MM.1S (cell line): ENCODE data around the gene HAND2.

Source experiments
- DNase-seq: peaks from one replicate; pipeline ENCODE4 v3.0.0-alpha.2; 2015
- H2AFZ ChIP-seq: fragments of 300-600 bp; sonication (generic); 2 replicates; pipeline ENCODE4 v1.6.0; 2016; ENCODE audit warnings: antibody characterized with exemption, low read length
- H3F3A ChIP-seq: fragments of 300-600 bp; sonication (generic); 2 replicates; pipeline ENCODE4 v1.6.1; 2016; ENCODE audit warnings: mild to moderate bottlenecking, antibody characterized with exemption, low read length, moderate library complexity, mixed read lengths; ENCODE audit not compliant: insufficient read depth
- H3K27ac ChIP-seq: fragments of 300-600 bp; sonication (generic); 2 replicates; pipeline ENCODE4 v1.5.1; 2016; ENCODE audit warnings: mild to moderate bottlenecking, low read length
- H3K27me3 ChIP-seq: fragments of 300-600 bp; sonication (generic); replicated peaks from 2 replicates; pipeline ENCODE4 v1.6.0; 2016; ENCODE audit warnings: low read length; ENCODE audit not compliant: insufficient read depth
- H3K36me3 ChIP-seq: fragments of 300-600 bp; sonication (generic); replicated peaks from 2 replicates; pipeline ENCODE4 v1.6.1; 2016; ENCODE audit warnings: mild to moderate bottlenecking, low read length, mixed read lengths; ENCODE audit not compliant: insufficient read depth
- H3K4me1 ChIP-seq: fragments of 300-600 bp; sonication (generic); 2 replicates; pipeline ENCODE4 v1.6.1; 2016; ENCODE audit warnings: low read length, mixed read lengths
- H3K4me2 ChIP-seq: fragments of 300-600 bp; sonication (generic); 2 replicates; pipeline ENCODE4 v1.6.0; 2016; ENCODE audit warnings: low read depth, low read length
- H3K4me3 ChIP-seq: fragments of 300-600 bp; sonication (generic); 2 replicates; pipeline ENCODE4 v1.5.1; 2016; ENCODE audit warnings: low read length, mixed read lengths
- H3K79me2 ChIP-seq: fragments of 300-600 bp; sonication (generic); 2 replicates; pipeline ENCODE4 v1.6.1; 2016; ENCODE audit warnings: mixed run types, low read length, mixed read lengths
- H3K9ac ChIP-seq: fragments of 300-600 bp; sonication (generic); 2 replicates; pipeline ENCODE4 v1.6.1; 2016; ENCODE audit warnings: low read length, mixed read lengths
- H3K9me2 ChIP-seq: fragments of 300-600 bp; sonication (generic); replicated peaks from 2 replicates; pipeline ENCODE4 v1.6.1; 2016; ENCODE audit warnings: mild to moderate bottlenecking, low read length, mixed read lengths; ENCODE audit not compliant: insufficient read depth
- H3K9me3 ChIP-seq: fragments of 300-600 bp; sonication (generic); replicated peaks from 2 replicates; pipeline ENCODE4 v1.6.1; 2016; ENCODE audit warnings: mild to moderate bottlenecking, low read length, mixed read lengths; ENCODE audit not compliant: insufficient read depth
- H4K20me1 ChIP-seq: fragments of 300-600 bp; sonication (generic); 2 replicates; pipeline ENCODE4 v1.6.1; 2016; ENCODE audit warnings: mild to moderate bottlenecking, low read length, moderate library complexity, mixed read lengths; ENCODE audit not compliant: insufficient read depth
- CTCF ChIP-seq: fragments of 300-600 bp; sonication (generic); IDR thresholded peaks from 2 replicates; pipeline ENCODE4 v1.5.1; 2016; ENCODE audit warnings: antibody characterized with exemption, low read length, mixed read lengths
- EZH2 ChIP-seq: fragments of 300-600 bp; sonication (generic); optimal IDR thresholded peaks from 2 replicates; pipeline ENCODE3; 2017; ENCODE audit warnings: low read depth, mild to moderate bottlenecking, antibody characterized with exemption, low read length, mixed read lengths
- EZH2phosphoT487 ChIP-seq: fragments of 300-600 bp; sonication (generic); IDR thresholded peaks from 2 replicates; pipeline ENCODE4 v1.6.1; 2018; ENCODE audit warnings: antibody characterized with exemption, low read length

The HAND2 gene

GRCh38 chr4:173488656-173489055 lies 41.4 kb downstream of the HAND2 start:
- Histone ChIP-seq H3K9me3 (no peaks in the 10 kb centered on the region), H3K36me3 (no peaks in the 10 kb centered on the region), H3K9ac (no peak overlapping the region), H3K4me3 (no peak overlapping the region), H3K79me2 (no peaks in the 10 kb centered on the region), H3K27me3 (no peaks in the 10 kb centered on the region), H3K9me2 (no peaks in the 10 kb centered on the region), H4K20me1 (no peaks in the 10 kb centered on the region), H3K4me1 (no peaks in the 10 kb centered on the region), H3K4me2 (no peak overlapping the region), H3K27ac (no peak overlapping the region), H2AFZ (no peak overlapping the region), H3F3A (no peaks in the 10 kb centered on the region)
- no peak for DNase-seq
- TF ChIP-seq EZH2phosphoT487 (no peak), EZH2 (no peak), CTCF (no peak)

- H2AFZ ChIP-seq: no peak overlapping the region
- no peaks in the 10 kb centered on the region for H3K4me1 ChIP-seq
- H3F3A ChIP-seq: no peaks in the 10 kb centered on the region
- no peaks in the 10 kb centered on the region for H3K79me2 ChIP-seq
- H3K9me3 ChIP-seq: no peaks in the 10 kb centered on the region
- no peak overlapping the region for H3K4me3 ChIP-seq
- no peak for TF ChIP-seq CTCF
- TF ChIP-seq EZH2phosphoT487: no peak
- no peak for TF ChIP-seq EZH2
- no peaks in the 10 kb centered on the region for H3K27me3 ChIP-seq
- DNase-seq: no peak
- H4K20me1 ChIP-seq: no peaks in the 10 kb centered on the region
- H3K27ac ChIP-seq: no peak overlapping the region
- no peaks in the 10 kb centered on the region for H3K36me3 ChIP-seq
- H3K9ac ChIP-seq: no peak overlapping the region
- H3K9me2 ChIP-seq: no peaks in the 10 kb centered on the region
- H3K4me2 ChIP-seq: no peak overlapping the region
These were observed 42.0 kb downstream of the HAND2 start for GRCh38 chr4:173488074-173488473.

- Histone ChIP-seq H3K27ac (no peak overlapping the region), H3K4me2 (no peak overlapping the region)
These were observed 43.2 kb downstream of the HAND2 start for GRCh38 chr4:173486714-173487392.

More at GRCh38 chr4:173486714-173487392, 43.2 kb downstream of the HAND2 start:
- no peaks in the 10 kb centered on the region for H3K27me3 ChIP-seq
- no peaks in the 10 kb centered on the region for H3K4me1 ChIP-seq
- H3K9ac ChIP-seq: no peak overlapping the region
- no peak for TF ChIP-seq EZH2phosphoT487
- TF ChIP-seq EZH2: no peak
- no peak for TF ChIP-seq CTCF
- H2AFZ ChIP-seq: no peak overlapping the region
- H3K36me3 ChIP-seq: no peaks in the 10 kb centered on the region
- H3F3A ChIP-seq: no peaks in the 10 kb centered on the region
- H4K20me1 ChIP-seq: no peaks in the 10 kb centered on the region
- 0 out of 2 replicates have a peak, but pooled peaks cover 4% of the 10 kb centered on the region for H3K9me3 ChIP-seq
- no peaks in the 10 kb centered on the region for H3K9me2 ChIP-seq
- no peak overlapping the region for H3K4me3 ChIP-seq
- no peaks in the 10 kb centered on the region for H3K79me2 ChIP-seq
- DNase-seq: no peak
